Suppressor macrophage treated with lipopolysaccharide for 4 hours (primary cell): ENCODE data around the gene FBXW10.
"Not testable (repeated sequence)": the region's sequence is repeated elsewhere in the genome, so short reads cannot be mapped to it uniquely, and the experiment has no call there.

Experiments
- DNase-seq: peaks from one replicate; pipeline ENCODE4 v3.0.0-alpha.2; 2020

The FBXW10 gene, protein sequence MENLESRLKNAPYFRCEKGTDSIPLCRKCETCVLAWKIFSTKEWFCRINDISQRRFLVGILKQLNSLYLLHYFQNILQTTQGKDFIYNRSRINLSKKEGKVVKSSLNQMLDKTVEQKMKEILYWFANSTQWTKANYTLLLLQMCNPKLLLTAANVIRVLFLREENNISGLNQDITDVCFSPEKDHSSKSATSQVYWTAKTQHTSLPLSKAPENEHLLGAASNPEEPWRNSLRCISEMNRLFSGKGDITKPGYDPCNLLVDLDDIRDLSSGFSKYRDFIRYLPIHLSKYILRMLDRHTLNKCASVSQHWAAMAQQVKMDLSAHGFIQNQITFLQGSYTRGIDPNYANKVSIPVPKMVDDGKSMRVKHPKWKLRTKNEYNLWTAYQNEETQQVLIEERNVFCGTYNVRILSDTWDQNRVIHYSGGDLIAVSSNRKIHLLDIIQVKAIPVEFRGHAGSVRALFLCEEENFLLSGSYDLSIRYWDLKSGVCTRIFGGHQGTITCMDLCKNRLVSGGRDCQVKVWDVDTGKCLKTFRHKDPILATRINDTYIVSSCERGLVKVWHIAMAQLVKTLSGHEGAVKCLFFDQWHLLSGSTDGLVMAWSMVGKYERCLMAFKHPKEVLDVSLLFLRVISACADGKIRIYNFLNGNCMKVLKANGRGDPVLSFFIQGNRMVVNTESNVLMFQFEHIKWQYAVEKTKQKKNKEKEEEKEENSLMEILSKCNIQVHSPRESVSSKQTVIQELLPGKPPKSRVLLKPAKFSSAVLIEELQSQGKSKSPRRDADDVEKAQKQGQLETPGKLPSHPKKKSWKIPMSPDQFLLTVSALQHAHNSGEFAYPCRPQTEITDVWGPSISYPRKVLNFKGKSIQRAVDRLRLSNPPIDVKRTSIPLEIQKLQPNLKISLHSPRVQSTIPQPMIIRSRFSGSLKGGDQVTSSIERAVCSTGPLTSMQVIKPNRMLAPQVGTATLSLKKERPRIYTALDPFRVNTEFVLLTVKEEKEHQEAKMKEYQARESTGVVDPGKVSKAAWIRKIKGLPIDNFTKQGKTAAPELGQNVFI

GRCh38 chr17:18743699-18744421 is at the start of gene FBXW10:
Gene FBXW10 (plus strand): TSS chr17:18744054. CDS start chr17:18744245, 191 bp downstream.
- not testable (repeated sequence) for DNase-seq

DNA sequence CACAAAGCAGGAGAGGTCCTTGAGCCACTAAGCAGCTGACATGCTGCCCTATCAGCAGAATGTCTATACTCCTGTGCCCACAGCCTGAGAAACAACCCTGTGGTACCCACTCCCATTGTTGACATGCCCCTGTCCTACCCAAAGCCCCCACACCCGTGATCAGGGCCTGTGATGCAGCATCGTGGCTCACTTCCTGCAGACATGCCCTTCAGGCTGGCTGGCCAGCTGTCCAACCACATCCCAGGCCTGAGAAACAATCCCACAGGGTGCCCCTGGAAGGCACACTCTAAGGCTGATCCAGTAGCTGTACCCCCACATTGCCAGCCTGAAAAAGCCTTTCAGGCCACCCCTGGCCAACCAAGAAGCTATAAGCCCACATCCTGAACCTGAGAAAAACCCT is 48.7 kb upstream of the FBXW10 start:
- not testable (repeated sequence) for DNase-seq

DNA sequence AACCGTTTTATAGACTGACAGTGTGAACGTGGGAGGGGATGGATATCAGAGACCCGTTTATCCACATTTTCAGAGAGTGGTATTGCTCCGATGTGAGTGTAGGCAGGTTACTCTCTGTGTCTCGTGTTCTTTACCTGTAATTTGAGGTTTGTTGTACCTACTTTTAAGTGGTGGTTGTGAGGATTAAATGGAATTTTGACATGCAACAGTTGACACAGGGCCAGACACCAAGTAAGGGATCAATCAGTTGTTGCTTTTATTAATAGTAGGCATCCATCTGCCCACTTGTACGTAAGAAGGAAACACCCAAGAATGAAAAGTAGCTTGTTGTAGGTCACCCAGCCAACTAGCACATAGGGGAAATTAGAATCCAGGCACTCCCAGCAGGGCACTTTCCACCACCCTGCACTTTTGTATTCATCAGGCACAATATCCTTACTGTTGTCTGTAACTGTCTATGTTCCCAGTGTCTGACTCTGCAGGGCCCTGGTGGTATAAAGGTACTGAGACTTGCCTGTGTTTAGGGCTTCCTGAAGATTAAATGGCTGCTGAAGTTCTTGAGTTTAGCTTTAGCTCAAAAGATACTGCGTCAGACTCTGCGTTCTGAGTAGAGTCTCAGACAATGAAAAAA is 45.3 kb upstream of the FBXW10 start:
- not testable (repeated sequence) for DNase-seq

GRCh38 chr17:18705955-18706354 is 37.9 kb upstream of the FBXW10 start:
- DNase-seq = not testable (repeated sequence)

GRCh38 chr17:18708215-18708614 is 35.6 kb upstream of the FBXW10 start:
- DNase-seq = not testable (repeated sequence)

- DNase-seq = peak; percentile 60
These were observed 31.4 kb upstream of the FBXW10 start for GRCh38 chr17:18712354-18712999.

DNA sequence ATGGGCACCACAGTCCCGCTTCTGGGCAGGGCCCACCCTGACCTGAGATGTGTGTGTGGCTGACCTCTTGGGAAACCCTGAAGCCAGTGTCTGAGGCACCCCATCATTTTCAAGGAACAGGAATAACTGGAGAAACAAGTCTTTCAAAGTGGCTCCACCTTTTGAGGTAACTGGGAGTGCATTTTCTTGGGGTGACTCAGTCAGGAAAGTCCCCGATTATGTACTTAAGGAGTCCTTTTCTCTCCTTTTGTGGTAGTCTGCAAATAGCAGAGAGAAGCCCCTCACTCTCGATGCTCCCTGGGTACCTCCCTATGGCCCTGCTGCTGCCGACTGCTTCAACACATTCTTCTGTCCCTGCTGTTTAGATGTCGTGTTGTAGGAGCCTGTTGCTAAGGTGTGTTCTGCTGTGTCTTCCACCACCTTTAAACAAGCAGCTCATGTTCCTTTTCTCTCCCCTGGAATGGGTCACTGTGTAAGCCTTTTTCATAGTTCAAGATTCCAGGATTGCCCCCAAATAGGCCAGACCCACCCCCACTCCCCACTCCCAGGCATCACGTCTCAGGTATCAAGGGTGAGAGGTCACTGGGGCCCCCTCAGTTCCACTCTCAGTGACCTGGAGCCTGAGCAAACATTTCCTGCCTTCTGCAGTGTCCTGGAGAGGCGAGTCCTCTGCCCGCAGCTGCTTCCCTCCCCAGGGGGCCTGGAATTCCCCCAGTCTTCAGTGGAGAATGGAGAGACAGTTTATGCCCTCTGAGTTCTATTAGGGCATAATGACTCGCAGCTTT is 25.0 kb upstream of the FBXW10 start:
- peak; percentile 13 for DNase-seq

GRCh38 chr17:18719428-18720110 is 24.3 kb upstream of the FBXW10 start:
- not testable (repeated sequence) for DNase-seq

DNA sequence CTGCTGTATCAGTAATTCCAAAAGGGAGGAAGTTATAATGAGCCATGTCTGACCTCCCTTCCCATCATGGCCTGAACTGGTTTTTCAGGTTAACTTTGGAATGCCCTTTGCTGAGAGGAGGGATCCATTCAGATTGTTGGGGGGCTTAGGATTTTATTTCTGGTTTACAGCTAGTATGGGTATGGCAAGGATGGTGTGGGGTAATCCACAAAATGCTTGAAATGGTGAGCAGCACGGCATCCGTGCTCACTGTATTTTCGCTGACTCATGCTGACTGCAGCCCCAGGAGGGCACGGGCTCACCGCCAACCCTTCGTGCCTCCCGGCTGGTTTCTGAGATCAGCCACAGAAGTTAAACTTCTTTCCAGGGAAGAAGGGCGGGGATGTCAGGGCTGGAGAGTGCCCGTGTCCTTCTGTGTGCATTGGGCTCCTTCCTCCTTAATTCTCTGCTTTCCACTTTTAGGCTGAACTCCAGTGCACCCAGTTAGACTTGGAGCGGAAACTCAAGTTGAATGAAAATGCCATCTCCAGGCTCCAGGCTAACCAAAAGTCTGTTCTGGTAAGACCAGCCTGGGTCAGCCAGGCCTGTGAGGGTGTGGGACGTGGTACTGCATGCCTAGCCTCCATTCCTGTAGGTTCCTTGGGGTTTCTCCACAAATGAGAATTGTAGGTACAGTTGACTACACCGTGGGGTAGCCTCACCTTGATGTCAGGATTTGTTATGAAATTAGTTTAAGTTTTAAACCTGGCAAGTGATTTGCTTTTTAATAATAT is 21.9 kb upstream of the FBXW10 start:
- DNase-seq = not testable (repeated sequence)

GRCh38 chr17:18722612-18723011 is 21.2 kb upstream of the FBXW10 start:
- not testable (repeated sequence) for DNase-seq

DNA sequence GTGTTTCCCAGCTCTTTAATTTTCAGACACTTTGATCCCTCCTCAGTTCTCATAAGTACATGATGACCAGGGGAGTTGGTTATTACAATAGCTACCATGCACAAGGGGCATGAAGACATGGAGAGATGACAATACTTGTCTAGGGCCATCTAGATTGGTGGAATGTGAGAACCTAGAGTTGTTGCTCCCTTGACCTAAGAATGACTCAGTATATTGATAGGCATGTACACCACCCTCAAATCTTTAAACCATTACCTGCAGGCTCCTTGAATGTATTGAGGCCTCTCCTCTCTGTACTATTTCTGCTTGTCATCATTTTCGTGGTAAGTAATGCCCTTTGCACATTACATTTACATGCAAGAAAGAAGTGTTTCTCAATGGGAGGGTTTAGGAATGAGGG is 20.3 kb upstream of the FBXW10 start:
- DNase-seq = not testable (repeated sequence)

DNA sequence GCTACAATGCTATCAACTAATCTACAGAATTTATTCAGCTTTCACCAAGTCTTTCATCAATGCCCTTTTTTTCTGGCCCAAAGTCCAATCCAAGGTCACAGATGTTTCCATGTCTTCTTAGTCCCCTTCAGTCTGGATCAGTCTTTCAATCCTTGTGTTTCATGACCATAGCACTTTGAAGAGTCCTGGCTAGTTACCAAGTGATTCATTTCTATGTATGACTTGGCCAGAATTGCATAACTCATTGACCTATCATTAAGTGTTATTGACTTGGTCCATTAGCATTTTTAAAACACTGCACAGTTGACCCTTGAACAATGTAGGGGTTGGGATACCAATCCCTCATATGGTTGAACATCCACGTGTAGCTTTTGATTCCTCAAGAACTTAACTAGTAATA is 11.4 kb upstream of the FBXW10 start:
- DNase-seq = not testable (repeated sequence)

GRCh38 chr17:18733350-18733749 is 10.5 kb upstream of the FBXW10 start:
- DNase-seq = peak; percentile 27

- DNase-seq = not testable (repeated sequence)
These were observed 4.0 kb upstream of the FBXW10 start for GRCh38 chr17:18739616-18740391.

GRCh38 chr17:18741228-18741627 is 2.6 kb upstream of the FBXW10 start:
- DNase-seq = not testable (repeated sequence)

DNA sequence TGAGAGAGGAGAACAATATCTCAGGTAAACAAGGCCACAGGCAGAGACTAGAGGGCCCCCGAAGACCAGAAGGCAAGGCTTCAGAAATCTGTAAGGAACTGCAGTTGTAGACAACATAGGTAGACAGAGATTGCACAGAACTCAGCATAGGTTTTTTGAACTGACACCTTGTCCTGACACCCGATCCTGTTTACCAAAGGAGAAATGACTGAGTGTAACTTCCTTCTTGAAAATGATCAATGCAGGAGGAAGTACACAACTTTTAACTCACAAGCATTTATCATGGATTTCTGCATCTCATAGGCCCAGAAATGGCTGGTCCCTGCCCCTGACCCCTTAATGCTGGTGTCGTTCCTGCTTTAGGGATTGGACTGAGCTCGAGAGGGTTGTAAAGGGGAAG is 872 bp downstream of the FBXW10 start:
- not testable (repeated sequence) for DNase-seq

- DNase-seq = not testable (repeated sequence)
These were observed 2.7 kb downstream of the FBXW10 start for GRCh38 chr17:18746551-18746950.

DNA sequence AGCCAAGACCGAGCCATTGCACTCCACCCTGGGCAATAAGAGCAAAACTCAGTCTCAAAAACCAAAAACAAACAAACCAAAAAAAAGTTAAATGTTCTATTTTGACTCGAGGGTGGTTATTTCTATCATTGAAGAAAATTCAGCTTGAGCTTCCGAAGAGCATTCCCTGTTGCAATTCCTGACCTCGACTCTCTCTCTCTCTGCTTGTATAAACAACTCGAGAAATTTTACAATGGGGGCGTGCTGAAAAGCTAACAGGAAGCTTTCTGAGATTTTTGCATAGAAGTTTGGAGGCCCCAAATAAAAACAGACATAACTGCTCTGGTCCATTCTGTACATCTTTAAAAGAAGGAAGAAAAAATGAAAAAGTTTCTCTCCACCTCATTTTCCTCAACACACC is 3.6 kb downstream of the FBXW10 start:
- not testable (repeated sequence) for DNase-seq
